ENCODE results near the gene ANKS6.

ANKS6 gene

DNA sequence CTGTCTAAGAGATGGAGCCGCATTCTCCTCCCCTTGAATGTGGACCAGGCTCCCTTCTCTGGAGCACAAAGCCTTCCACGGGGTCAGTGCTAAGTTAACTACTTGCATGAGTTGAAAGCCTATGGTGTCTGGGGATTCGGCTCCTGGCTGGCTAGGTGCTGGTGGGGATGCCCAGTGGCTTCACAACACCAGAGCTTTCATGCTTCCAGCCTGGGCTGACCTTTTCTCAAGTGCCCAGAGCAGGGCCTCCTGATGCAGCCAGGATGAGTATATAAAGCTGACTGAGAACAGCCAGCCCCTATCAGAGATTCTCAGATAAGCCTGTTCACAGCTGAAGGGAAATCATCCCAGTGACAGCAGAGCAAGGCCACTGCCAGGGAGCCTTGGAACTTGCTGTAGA, 22.9 kb upstream of the ANKS6 start:
- Histone ChIP-seq H3K27me3 (ENCODE audit: control insufficient read depth, low read length) (no peaks in the 10 kb centered on the region), H3K36me3 (ENCODE audit: control insufficient read depth, low read length) (no peaks in the 10 kb centered on the region), H3K4me3 (ENCODE audit: low read length) (no peak overlapping the region), H3K4me2 (ENCODE audit: low read length) (no peak overlapping the region), H3K4me1 (ENCODE audit: control insufficient read depth, low read length) (no peaks in the 10 kb centered on the region), H3F3A (ENCODE audit: control insufficient read depth, insufficient read depth) (no peaks in the 10 kb centered on the region), H3K9me3 (ENCODE audit: control insufficient read depth, insufficient read depth, low read length) (no peaks in the 10 kb centered on the region), H3K27ac (ENCODE audit: low read depth, low read length) (no peak overlapping the region), H4K20me1 (ENCODE audit: control insufficient read depth, insufficient read depth, low read depth, low read length) (no peaks in the 10 kb centered on the region), H3K79me2 (ENCODE audit: control insufficient read depth, low read length) (no peaks in the 10 kb centered on the region), H3K9me2 (replicated peaks; ENCODE audit: control insufficient read depth, low read length) (no peaks in the 10 kb centered on the region)
- TF ChIP-seq EZH2phosphoT487 (IDR thresholded peaks at IDR 0.05; ENCODE audit: borderline replicate concordance, low read length): no peak
- TF ChIP-seq, protein P1, sequence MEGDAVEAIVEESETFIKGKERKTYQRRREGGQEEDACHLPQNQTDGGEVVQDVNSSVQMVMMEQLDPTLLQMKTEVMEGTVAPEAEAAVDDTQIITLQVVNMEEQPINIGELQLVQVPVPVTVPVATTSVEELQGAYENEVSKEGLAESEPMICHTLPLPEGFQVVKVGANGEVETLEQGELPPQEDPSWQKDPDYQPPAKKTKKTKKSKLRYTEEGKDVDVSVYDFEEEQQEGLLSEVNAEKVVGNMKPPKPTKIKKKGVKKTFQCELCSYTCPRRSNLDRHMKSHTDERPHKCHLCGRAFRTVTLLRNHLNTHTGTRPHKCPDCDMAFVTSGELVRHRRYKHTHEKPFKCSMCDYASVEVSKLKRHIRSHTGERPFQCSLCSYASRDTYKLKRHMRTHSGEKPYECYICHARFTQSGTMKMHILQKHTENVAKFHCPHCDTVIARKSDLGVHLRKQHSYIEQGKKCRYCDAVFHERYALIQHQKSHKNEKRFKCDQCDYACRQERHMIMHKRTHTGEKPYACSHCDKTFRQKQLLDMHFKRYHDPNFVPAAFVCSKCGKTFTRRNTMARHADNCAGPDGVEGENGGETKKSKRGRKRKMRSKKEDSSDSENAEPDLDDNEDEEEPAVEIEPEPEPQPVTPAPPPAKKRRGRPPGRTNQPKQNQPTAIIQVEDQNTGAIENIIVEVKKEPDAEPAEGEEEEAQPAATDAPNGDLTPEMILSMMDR (IDR thresholded peaks at IDR 0.05; ENCODE audit: low read depth, low read length, poor library complexity, severe bottlenecking): no peak

DNA sequence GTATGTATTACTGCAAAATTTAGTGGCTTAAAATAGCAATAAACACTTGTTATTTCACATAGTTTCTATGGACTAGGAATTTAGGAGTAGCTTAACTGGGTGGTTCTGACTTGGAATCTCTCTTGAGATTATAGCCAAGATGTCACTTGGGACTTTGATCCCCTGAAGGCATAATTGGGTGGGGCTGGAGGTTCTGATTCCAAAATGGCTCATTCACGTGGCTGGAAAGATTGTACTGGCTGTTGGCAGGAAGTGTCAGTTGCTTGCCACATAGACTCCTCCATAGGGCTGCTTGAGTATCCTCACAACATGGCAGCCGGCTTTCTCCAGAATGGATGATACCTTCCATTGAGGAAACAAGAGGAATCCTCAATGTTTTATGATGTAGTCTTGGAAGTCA, 22.4 kb upstream of the ANKS6 start:
- Histone ChIP-seq H3K9me2 (replicated peaks; ENCODE audit: control insufficient read depth, low read length) (no peaks in the 10 kb centered on the region), H3K36me3 (ENCODE audit: control insufficient read depth, low read length) (no peaks in the 10 kb centered on the region), H3K9me3 (ENCODE audit: control insufficient read depth, insufficient read depth, low read length) (no peaks in the 10 kb centered on the region), H3K27ac (ENCODE audit: low read depth, low read length) (no peak overlapping the region), H3K27me3 (ENCODE audit: control insufficient read depth, low read length) (no peaks in the 10 kb centered on the region), H3K79me2 (ENCODE audit: control insufficient read depth, low read length) (no peaks in the 10 kb centered on the region), H3K4me1 (ENCODE audit: control insufficient read depth, low read length) (no peaks in the 10 kb centered on the region), H3K4me2 (ENCODE audit: low read length) (no peak overlapping the region), H4K20me1 (ENCODE audit: control insufficient read depth, insufficient read depth, low read depth, low read length) (no peaks in the 10 kb centered on the region), H3K4me3 (ENCODE audit: low read length) (no peak overlapping the region), H3F3A (ENCODE audit: control insufficient read depth, insufficient read depth) (no peaks in the 10 kb centered on the region)
- TF ChIP-seq, protein P1 (IDR thresholded peaks at IDR 0.05; ENCODE audit: low read depth, low read length, poor library complexity, severe bottlenecking): no peak
- no peak for TF ChIP-seq EZH2phosphoT487 (IDR thresholded peaks at IDR 0.05; ENCODE audit: borderline replicate concordance, low read length)

DNA sequence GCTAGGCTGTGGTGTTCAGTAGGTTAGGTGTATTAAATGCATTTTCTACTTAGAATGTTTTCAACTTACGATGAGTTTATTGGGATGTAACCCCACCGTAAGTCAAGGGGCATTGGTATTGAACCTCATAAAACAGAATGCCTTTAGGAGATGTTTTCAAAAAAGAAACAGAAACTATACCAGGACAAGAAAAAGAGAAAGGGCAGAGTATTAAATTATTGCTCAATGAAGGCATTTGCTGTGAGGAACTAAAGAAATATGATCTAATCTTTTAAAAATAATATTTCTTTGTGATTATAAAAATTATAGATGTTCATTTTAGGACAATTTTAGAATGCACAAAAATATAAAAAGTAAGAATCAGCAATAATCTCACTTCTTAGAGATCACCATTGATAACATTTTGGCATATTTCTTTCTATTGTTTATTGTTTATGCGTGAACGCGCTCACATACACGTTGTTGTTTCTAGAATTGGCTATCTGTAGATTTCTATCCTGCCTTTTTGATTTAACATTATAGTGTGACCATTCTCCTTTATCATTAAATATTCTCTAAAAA, 19.1 kb upstream of the ANKS6 start:
- H3K9me2 ChIP-seq (replicated peaks; ENCODE audit: control insufficient read depth, low read length): no peaks in the 10 kb centered on the region
- no peak overlapping the region for H3K27ac ChIP-seq (ENCODE audit: low read depth, low read length)
- no peaks in the 10 kb centered on the region for H3K79me2 ChIP-seq (ENCODE audit: control insufficient read depth, low read length)
- 0 out of 2 replicates have a peak, but pooled peaks cover 3% of the 10 kb centered on the region for H3K27me3 ChIP-seq (ENCODE audit: control insufficient read depth, low read length)
- TF ChIP-seq EZH2phosphoT487 (IDR thresholded peaks at IDR 0.05; ENCODE audit: borderline replicate concordance, low read length): no peak
- TF ChIP-seq, protein P1 (IDR thresholded peaks at IDR 0.05; ENCODE audit: low read depth, low read length, poor library complexity, severe bottlenecking): no peak
- H3K36me3 ChIP-seq (ENCODE audit: control insufficient read depth, low read length): no peaks in the 10 kb centered on the region
- peaks cover 2% of the 10 kb centered on the region; the same call in 1 of the 2 replicates for H3K9me3 ChIP-seq (ENCODE audit: control insufficient read depth, insufficient read depth, low read length)
- H3K4me3 ChIP-seq (ENCODE audit: low read length): no peak overlapping the region
- no peak overlapping the region for H3K4me2 ChIP-seq (ENCODE audit: low read length)
- no peaks in the 10 kb centered on the region for H3K4me1 ChIP-seq (ENCODE audit: control insufficient read depth, low read length)
- no peaks in the 10 kb centered on the region for H4K20me1 ChIP-seq (ENCODE audit: control insufficient read depth, insufficient read depth, low read depth, low read length)
- H3F3A ChIP-seq (ENCODE audit: control insufficient read depth, insufficient read depth): no peaks in the 10 kb centered on the region
